Endothelial cell of umbilical vein (primary cell): ENCODE results near the gene COL6A2.

Experiments
- CTCF ChIP-seq, 2 donors: IDR thresholded peaks; 1 replicate in 1 of 2; 2 replicates in 1 of 2; pipeline ENCODE4 v1.5.1; 2011; ENCODE audit warnings: low read length in 2 of 2, mild to moderate bottlenecking in 2 of 2, moderate library complexity in 2 of 2, control low read depth in 1 of 2, inconsistent platforms in 1 of 2, low read depth in 1 of 2; ENCODE audit not compliant: insufficient read depth in 1 of 2; ENCODE audit errors: extremely low read depth in 1 of 2
- JUN ChIP-seq: IDR thresholded peaks from 2 replicates; pipeline ENCODE4 v1.6.1; 2011; ENCODE audit warnings: borderline replicate concordance, low read depth; ENCODE audit not compliant: insufficient read length, insufficient read depth
- POLR2A ChIP-seq: IDR thresholded peaks from 2 replicates; pipeline ENCODE4 v1.6.1; 2012; ENCODE audit warnings: low read depth, mild to moderate bottlenecking, control low read depth, low read length
- POLR2AphosphoS5 ChIP-seq: IDR thresholded peaks from 2 replicates; pipeline ENCODE4 v1.6.1; 2012; ENCODE audit warnings: low read depth, mild to moderate bottlenecking, control low read depth, low read length, moderate library complexity; ENCODE audit not compliant: insufficient read depth

- TF ChIP-seq CTCF (IDR thresholded peaks at IDR 0.05; ENCODE audit: extremely low read depth in 1 of 2, insufficient read depth in 1 of 2, low read depth in 1 of 2, low read length in 2 of 2) (no peak), POLR2A (no peak), POLR2AphosphoS5 (no peak), JUN (no peak)
These were observed 29.6 kb downstream of the COL6A2 start for GRCh38 chr21:46127239-46128105.
